ENCODE results near the gene G6PC3. TPM values are rescaled to one million over a fixed set of nuclear protein-coding genes. Genes with fewer than 3 reads are reported as not detected.

G6PC3 gene
- total and polyA plus RNA-seq, 4 donors = 6.7 to 15.1 (median 8.3) TPM

GRCh38 chr17:44094701-44095387, 24.3 kb downstream of the G6PC3 start:
- peaks cover 14 to 41% (median 26%) of the 10 kb centered on the region in 4 donors for H3K4me1 ChIP-seq (ENCODE audit: control insufficient read depth in 4 of 4, insufficient read depth in 4 of 4, low read length in 3 of 4)
- peak overlapping the region; percentile 36 to 76 for H3K27ac ChIP-seq (ENCODE audit: low read depth in 1 of 2, low read length in 2 of 2)
- no peak overlapping the region for H3K4me3 ChIP-seq (ENCODE audit: low read depth in 1 of 3, low read length in 3 of 3)
- WGBS = 87% methylated on average over 8 of the region's 8 CpGs
- TF ChIP-seq GABPA (IDR thresholded peaks at IDR 0.05 in 1 of 2, conservative IDR thresholded peaks at IDR 0.05 in 1 of 2) (no peak), NR2F2 (IDR thresholded peaks at IDR 0.05) (no peak), ZBTB33 (IDR thresholded peaks at IDR 0.05) (no peak), HNF4A (conservative IDR thresholded peaks at IDR 0.05) (no peak), RXRA (IDR thresholded peaks at IDR 0.05) (no peak), RAD21 (IDR thresholded peaks at IDR 0.05) (no peak), EGR1 (IDR thresholded peaks at IDR 0.05; ENCODE audit: low read depth in 2 of 2) (no peak), YY1 (IDR thresholded peaks at IDR 0.05) (no peak), JUND (IDR thresholded peaks at IDR 0.05) (no peak), FOXA1 (IDR thresholded peaks at IDR 0.05) (no peak), SP1 (IDR thresholded peaks at IDR 0.05) (no peak), ATF3 (IDR thresholded peaks at IDR 0.05) (no peak), TAF1 (conservative IDR thresholded peaks at IDR 0.05) (no peak), HNF4G (IDR thresholded peaks at IDR 0.05) (no peak), FOXA2 (IDR thresholded peaks at IDR 0.05) (no peak)
- H3K36me3 ChIP-seq (ENCODE audit: control insufficient read depth in 4 of 4, insufficient read depth in 3 of 4, low read depth in 1 of 4, low read length in 3 of 4) = peaks cover 8 to 21% (median 17%) of the 10 kb centered on the region in 4 donors
- no peaks in the 10 kb centered on the region for H3K9me3 ChIP-seq (ENCODE audit: control insufficient read depth in 4 of 4, low read length in 3 of 4)
- DNase-seq (ENCODE audit: low spot score) = no peak
- no peaks in the 10 kb centered on the region for H3K27me3 ChIP-seq (ENCODE audit: control insufficient read depth in 4 of 4, insufficient read depth in 4 of 4, low read length in 3 of 4)
- no peak overlapping the region for H3K9ac ChIP-seq (ENCODE audit: low read depth in 1 of 2, low read length in 2 of 2)

GRCh38 chr17:44095388-44095646, 24.8 kb downstream of the G6PC3 start:
- 45% methylated on average over 2 of the region's 2 CpGs for WGBS
- TF ChIP-seq HNF4A (conservative IDR thresholded peaks at IDR 0.05) = no peak
- no peak for TF ChIP-seq GABPA (IDR thresholded peaks at IDR 0.05 in 1 of 2, conservative IDR thresholded peaks at IDR 0.05 in 1 of 2)
- TF ChIP-seq MAX (IDR thresholded peaks at IDR 0.05) = no peak
- TF ChIP-seq RXRA (IDR thresholded peaks at IDR 0.05) = no peak
- no peak for TF ChIP-seq FOXA2 (IDR thresholded peaks at IDR 0.05)
- no peak for TF ChIP-seq EGR1 (IDR thresholded peaks at IDR 0.05; ENCODE audit: low read depth in 2 of 2)
- TF ChIP-seq YY1 (IDR thresholded peaks at IDR 0.05) = no peak
- TF ChIP-seq ATF3 (IDR thresholded peaks at IDR 0.05) = no peak
- no peak for TF ChIP-seq FOXA1 (IDR thresholded peaks at IDR 0.05)
- TF ChIP-seq TAF1 (conservative IDR thresholded peaks at IDR 0.05) = no peak
- Histone ChIP-seq H3K9ac (ENCODE audit: low read depth in 1 of 2, low read length in 2 of 2) (no peak overlapping the region), H3K27ac (ENCODE audit: low read depth in 1 of 2, low read length in 2 of 2) (peak overlapping the region; percentile 36 to 76), H3K4me1 (ENCODE audit: control insufficient read depth in 4 of 4, insufficient read depth in 4 of 4, low read length in 3 of 4) (peaks cover 14 to 41% (median 26%) of the 10 kb centered on the region in 4 donors), H3K36me3 (ENCODE audit: control insufficient read depth in 4 of 4, insufficient read depth in 3 of 4, low read depth in 1 of 4, low read length in 3 of 4) (peaks cover 8 to 21% (median 17%) of the 10 kb centered on the region in 4 donors), H3K4me3 (ENCODE audit: low read depth in 1 of 3, low read length in 3 of 3) (no peak overlapping the region), H3K9me3 (ENCODE audit: control insufficient read depth in 4 of 4, low read length in 3 of 4) (no peaks in the 10 kb centered on the region), H3K27me3 (ENCODE audit: control insufficient read depth in 4 of 4, insufficient read depth in 4 of 4, low read length in 3 of 4) (no peaks in the 10 kb centered on the region)
- DNase-seq (ENCODE audit: low spot score) = peak; percentile 47

All from liver (tissue), 9 donors.